Nephron progenitor cell (in vitro differentiated cells): Measurements from ENCODE around the gene DSG2.
A peak's percentile ranks its signal among the peaks of the same experiment; 100 is the strongest.

Experiments used
- DNase-seq: peaks from one replicate; pipeline ENCODE4 v3.0.0; 2021
- H3K27ac Mint-ChIP-seq: 2 replicates; pipeline ENCODE4 v1.8.0; 2021; ENCODE audit warnings: mild to moderate bottlenecking, moderate library complexity, mixed read lengths
- H3K27me3 Mint-ChIP-seq: 2 replicates; pipeline ENCODE4 v1.8.0; 2021; ENCODE audit warnings: mild to moderate bottlenecking, low read depth, mixed read lengths; ENCODE audit not compliant: poor library complexity
- H3K36me3 Mint-ChIP-seq: 2 replicates; pipeline ENCODE4 v1.8.0; 2021; ENCODE audit warnings: low read depth, mixed read lengths
- H3K4me1 Mint-ChIP-seq: 2 replicates; pipeline ENCODE4 v1.8.0; 2021; ENCODE audit warnings: mixed read lengths
- H3K4me3 Mint-ChIP-seq: 2 replicates; pipeline ENCODE4 v1.8.0; 2021; ENCODE audit warnings: mild to moderate bottlenecking, moderate library complexity, mixed read lengths
- H3K9me3 Mint-ChIP-seq: 2 replicates; pipeline ENCODE4 v1.8.0; 2021; ENCODE audit warnings: mild to moderate bottlenecking, moderate library complexity, mixed read lengths
- CTCF ChIP-seq: fragments of 200-600 bp; sonication (generic); IDR thresholded peaks from 2 replicates; pipeline ENCODE4 v1.5.0; 2021; ENCODE audit warnings: antibody characterized with exemption

The DSG2 gene

GRCh38 chr18:31497404-31497835 is 557 bp upstream of the DSG2 start:
- TF ChIP-seq CTCF: no peak
- peaks cover 5% of the 10 kb centered on the region for H3K27me3 Mint-ChIP-seq
- H3K9me3 Mint-ChIP-seq: no peaks in the 10 kb centered on the region
- H3K27ac Mint-ChIP-seq: no peak overlapping the region
- DNase-seq: no peak
- peaks cover 30% of the 10 kb centered on the region for H3K4me1 Mint-ChIP-seq
- peak overlapping the region; percentile 97 for H3K4me3 Mint-ChIP-seq
- no peaks in the 10 kb centered on the region for H3K36me3 Mint-ChIP-seq

GRCh38 chr18:31498574-31499524 is 872 bp downstream of the DSG2 start:
- H3K9me3 Mint-ChIP-seq: no peaks in the 10 kb centered on the region
- peak overlapping the region; percentile 91 for H3K27ac Mint-ChIP-seq
- DNase-seq: peak; percentile 25
- peak overlapping the region; percentile 97 for H3K4me3 Mint-ChIP-seq
- peaks cover 5% of the 10 kb centered on the region for H3K27me3 Mint-ChIP-seq
- no peak for TF ChIP-seq CTCF
- peaks cover 29% of the 10 kb centered on the region for H3K4me1 Mint-ChIP-seq
- H3K36me3 Mint-ChIP-seq: no peaks in the 10 kb centered on the region

GRCh38 chr18:31500051-31500688 is 2.2 kb downstream of the DSG2 start:
- Mint-ChIP-seq H3K9me3 (no peaks in the 10 kb centered on the region), H3K36me3 (no peaks in the 10 kb centered on the region), H3K27me3 (peaks cover 5% of the 10 kb centered on the region), H3K4me3 (peak overlapping the region; percentile 97), H3K27ac (no peak overlapping the region), H3K4me1 (peaks cover 25% of the 10 kb centered on the region)
- TF ChIP-seq CTCF: no peak
- DNase-seq: peak; percentile 18

- Mint-ChIP-seq H3K27ac (no peak overlapping the region), H3K4me1 (peaks cover 25% of the 10 kb centered on the region), H3K27me3 (no peaks in the 10 kb centered on the region), H3K4me3 (no peak overlapping the region), H3K9me3 (peaks cover 15% of the 10 kb centered on the region), H3K36me3 (no peaks in the 10 kb centered on the region)
- no peak for TF ChIP-seq CTCF
- no peak for DNase-seq
These were observed 5.0 kb downstream of the DSG2 start for GRCh38 chr18:31503011-31503410.

GRCh38 chr18:31504455-31505147 is 6.6 kb downstream of the DSG2 start:
- Mint-ChIP-seq H3K27ac (no peak overlapping the region), H3K4me1 (peaks cover 24% of the 10 kb centered on the region), H3K4me3 (no peak overlapping the region), H3K36me3 (peaks cover 5% of the 10 kb centered on the region), H3K9me3 (peaks cover 15% of the 10 kb centered on the region), H3K27me3 (no peaks in the 10 kb centered on the region)
- TF ChIP-seq CTCF: no peak
- no peak for DNase-seq
